Uterine smooth muscle cell (primary cell): ENCODE results near the gene ERICH6. TPM values are rescaled to one million over a fixed set of nuclear protein-coding genes. Genes with fewer than 3 reads are reported as not detected.

ENCODE experiments used
- total RNA-seq: library from RNA; depleted of rRNA; stranded (reverse); fragments of >200 nt; gene quantifications from 2 replicates; pipeline ENCODE4 v1.2.3, GENCODE V29; 2014

Gene ERICH6
- 0.22 TPM in 1 of 2 replicates, not detected in the other for total RNA-seq

DNA sequence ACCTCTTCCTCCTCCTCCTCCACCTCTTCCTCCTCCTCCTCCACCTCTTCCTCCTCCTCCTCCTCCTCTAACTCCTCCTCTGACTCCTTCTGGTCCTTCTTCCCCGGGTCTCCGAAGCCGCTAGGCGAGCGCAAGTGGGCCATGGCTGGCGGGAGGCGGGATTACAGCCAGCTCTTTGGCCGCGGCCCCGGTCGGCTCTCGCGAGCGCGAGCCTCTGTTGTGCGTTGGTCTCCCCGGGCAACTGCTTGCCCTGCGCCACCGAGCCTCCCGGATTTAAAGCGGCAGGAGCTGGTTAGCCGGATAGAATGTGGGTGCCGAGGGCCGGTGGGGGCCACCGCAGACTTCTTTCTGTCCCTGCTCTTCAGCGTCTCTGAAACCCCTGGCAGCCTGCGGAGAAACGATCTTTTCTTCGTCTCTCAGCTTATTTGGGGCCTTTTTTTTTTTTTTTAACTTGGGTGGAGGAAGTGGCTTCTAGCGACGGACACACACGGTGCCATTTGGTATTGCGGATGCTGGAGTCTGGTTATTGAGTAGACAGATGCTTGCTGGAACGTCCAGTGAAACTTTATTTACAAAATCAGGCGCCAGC lies at the start of gene ERICH6:
Gene ERICH6 (minus strand): TSS at position 165 of the 589 bp plus-strand sequence. CDS start 22 bp downstream, at position 143.

Other genes starting within 250 kb of the ERICH6 start
- 215 and 276 TPM in 2 replicates for gene SERP1, start 157.4 kb downstream of the ERICH6 start, total RNA-seq
- 201 and 214 TPM in 2 replicates for gene EIF2A, start 157.1 kb downstream of the ERICH6 start, total RNA-seq
- 149 and 263 TPM in 2 replicates for gene SELENOT, start 100.6 kb downstream of the ERICH6 start, total RNA-seq
- gene SIAH2, start 59.2 kb upstream of the ERICH6 start, total RNA-seq: 25.7 and 44.0 TPM in 2 replicates
- not detected in 2 replicates for gene MINDY4B, start 201.5 kb upstream of the ERICH6 start, total RNA-seq